Neuron (in vitro differentiated cells): ENCODE measurements around the gene CRYZ.
A peak's percentile ranks its signal among the peaks of the same experiment; 100 is the strongest.
"Not testable (repeated sequence)": the region's sequence is repeated elsewhere in the genome, so short reads cannot be mapped to it uniquely, and the experiment has no call there.

Source experiments
- H2AFZ ChIP-seq: one replicate; pipeline ENCODE4 v1.6.1; 2013; ENCODE audit warnings: low read depth, mild to moderate bottlenecking, inconsistent platforms, low read length, moderate library complexity
- H3K27me3 ChIP-seq: one replicate; pipeline ENCODE4 v1.6.1; 2013; ENCODE audit warnings: low read length; ENCODE audit not compliant: insufficient read depth
- H3K36me3 ChIP-seq: one replicate; pipeline ENCODE4 v1.6.1; 2013; ENCODE audit warnings: low read length; ENCODE audit not compliant: insufficient read depth
- H3K4me1 ChIP-seq: one replicate; pipeline ENCODE4 v1.6.1; 2013; ENCODE audit warnings: low read length; ENCODE audit not compliant: insufficient read depth
- H3K4me3 ChIP-seq: 2 replicates; pipeline ENCODE4 v1.5.1; 2013; ENCODE audit warnings: mild to moderate bottlenecking, low read length, moderate library complexity
- H3K9me3 ChIP-seq: one replicate; pipeline ENCODE4 v1.6.1; 2013; ENCODE audit warnings: low read length

Gene CRYZ

GRCh38 chr1:74684301-74684700 lies 48.5 kb downstream of the CRYZ start:
- Histone ChIP-seq H2AFZ (no peak overlapping the region), H3K36me3 (no peaks in the 10 kb centered on the region), H3K4me1 (peaks cover 26% of the 10 kb centered on the region), H3K4me3 (no peak overlapping the region), H3K27me3 (no peaks in the 10 kb centered on the region), H3K9me3 (no peaks in the 10 kb centered on the region)

- no peak overlapping the region for H2AFZ ChIP-seq
- H3K27me3 ChIP-seq: no peaks in the 10 kb centered on the region
- peaks cover 26% of the 10 kb centered on the region for H3K4me1 ChIP-seq
- no peaks in the 10 kb centered on the region for H3K36me3 ChIP-seq
- H3K9me3 ChIP-seq: no peaks in the 10 kb centered on the region
- no peak overlapping the region for H3K4me3 ChIP-seq
These were observed 49.2 kb downstream of the CRYZ start for GRCh38 chr1:74683656-74684055.

GRCh38 chr1:74681851-74682250 lies 51.0 kb downstream of the CRYZ start:
- no peaks in the 10 kb centered on the region for H3K36me3 ChIP-seq
- no peak overlapping the region for H2AFZ ChIP-seq
- H3K9me3 ChIP-seq: no peaks in the 10 kb centered on the region
- no peaks in the 10 kb centered on the region for H3K27me3 ChIP-seq
- peaks cover 19% of the 10 kb centered on the region for H3K4me1 ChIP-seq
- H3K4me3 ChIP-seq: no peak overlapping the region

GRCh38 chr1:74681449-74681848 lies 51.4 kb downstream of the CRYZ start:
- H3K9me3 ChIP-seq: no peaks in the 10 kb centered on the region
- no peak overlapping the region for H2AFZ ChIP-seq
- no peak overlapping the region for H3K4me3 ChIP-seq
- H3K27me3 ChIP-seq: no peaks in the 10 kb centered on the region
- H3K36me3 ChIP-seq: no peaks in the 10 kb centered on the region
- peaks cover 19% of the 10 kb centered on the region for H3K4me1 ChIP-seq

- Histone ChIP-seq H3K4me3 (no peak overlapping the region), H2AFZ (peak overlapping the region; percentile 39), H3K4me1 (peaks cover 19% of the 10 kb centered on the region), H3K36me3 (no peaks in the 10 kb centered on the region), H3K27me3 (no peaks in the 10 kb centered on the region), H3K9me3 (no peaks in the 10 kb centered on the region)
These were observed 51.8 kb downstream of the CRYZ start for GRCh38 chr1:74681001-74681400.

- H3K4me3 ChIP-seq: no peak overlapping the region
- no peaks in the 10 kb centered on the region for H3K36me3 ChIP-seq
- H3K9me3 ChIP-seq: no peaks in the 10 kb centered on the region
- H3K27me3 ChIP-seq: no peaks in the 10 kb centered on the region
- no peak overlapping the region for H2AFZ ChIP-seq
- H3K4me1 ChIP-seq: peaks cover 19% of the 10 kb centered on the region
These were observed 53.0 kb downstream of the CRYZ start for GRCh38 chr1:74679811-74680210.

GRCh38 chr1:74677926-74678325 lies 54.9 kb downstream of the CRYZ start:
- Histone ChIP-seq H3K9me3 (peaks cover 3% of the 10 kb centered on the region), H3K4me3 (no peak overlapping the region), H3K4me1 (peaks cover 19% of the 10 kb centered on the region), H3K36me3 (no peaks in the 10 kb centered on the region), H2AFZ (no peak overlapping the region), H3K27me3 (no peaks in the 10 kb centered on the region)

- H3K4me1 ChIP-seq: peaks cover under 1% of the 10 kb centered on the region
- H3K36me3 ChIP-seq: no peaks in the 10 kb centered on the region
- no peak overlapping the region for H2AFZ ChIP-seq
- no peak overlapping the region for H3K4me3 ChIP-seq
- H3K27me3 ChIP-seq: no peaks in the 10 kb centered on the region
- H3K9me3 ChIP-seq: peaks cover 3% of the 10 kb centered on the region
These were observed 58.4 kb downstream of the CRYZ start for GRCh38 chr1:74674278-74675048.

GRCh38 chr1:74673351-74674111 lies 59.3 kb downstream of the CRYZ start, which contains the start of gene ERICH3:
TSS of gene ERICH3 (minus strand) at chr1:74673792. CDS start at chr1:74673519, 273 bp downstream.
- Histone ChIP-seq H3K4me1 (no peaks in the 10 kb centered on the region), H3K9me3 (peaks cover 3% of the 10 kb centered on the region), H3K4me3 (no peak within 1 kb of the TSS), H2AFZ (no peak within 1 kb of the TSS), H3K27me3 (no peaks in the 10 kb centered on the region), H3K36me3 (no peaks in the 10 kb centered on the region)

- not testable (repeated sequence) for H3K36me3 ChIP-seq, H3K27me3 ChIP-seq
These were observed 62.0 kb downstream of the CRYZ start for GRCh38 chr1:74670866-74671265.

More at GRCh38 chr1:74670866-74671265, 62.0 kb downstream of the CRYZ start:
- not testable (repeated sequence) for H3K4me3 ChIP-seq, H3K9me3 ChIP-seq, H2AFZ ChIP-seq, H3K4me1 ChIP-seq
